ENCODE measurements around the gene MBD3L2B. TPM values are rescaled to one million over a fixed set of nuclear protein-coding genes. Genes with fewer than 3 reads are reported as not detected.
A peak's percentile ranks its signal among the peaks of the same experiment; 100 is the strongest.

The MBD3L2B gene
- total RNA-seq, 1 donor from 2014 or later: not detected

DNA sequence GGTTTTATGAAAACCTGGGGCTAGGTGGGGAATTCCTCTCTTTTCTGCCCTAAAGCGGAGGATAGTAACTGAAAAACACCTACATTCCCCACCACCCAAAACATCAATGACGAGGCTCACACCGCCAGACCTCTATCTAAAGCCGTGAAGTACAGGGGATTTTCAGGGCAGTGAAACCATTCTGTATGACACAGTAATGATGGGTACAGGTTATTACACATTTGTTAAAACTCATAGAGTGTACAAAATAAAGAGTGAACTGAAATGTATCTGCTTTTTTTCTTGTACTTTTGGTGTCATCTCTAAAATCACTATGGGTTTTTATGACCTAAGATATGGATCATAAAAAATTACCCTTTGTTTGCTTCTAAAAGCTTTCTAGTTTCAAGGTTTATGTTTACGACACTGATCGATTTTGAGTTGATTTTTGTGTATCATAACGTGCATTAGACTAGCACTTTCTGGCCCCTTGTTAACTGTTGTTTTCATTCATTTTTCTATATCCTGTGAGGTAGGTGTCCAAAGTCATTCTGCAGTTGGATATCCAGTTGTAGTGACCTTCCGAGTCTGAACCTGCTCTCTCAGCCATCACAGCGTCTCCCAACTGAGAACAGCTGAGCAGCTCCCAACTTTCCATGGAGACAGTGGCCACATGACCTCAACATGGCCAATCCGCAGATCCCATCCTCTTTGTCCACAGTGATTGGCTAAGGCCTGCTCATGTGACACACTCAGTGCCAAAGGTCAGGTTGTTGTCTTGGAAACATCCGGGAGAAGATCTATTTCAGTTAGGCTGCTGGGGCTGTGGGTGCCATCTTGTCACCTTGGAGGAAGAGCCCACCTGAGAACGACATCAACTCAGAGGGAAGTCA, 10.3 kb downstream of the MBD3L2B start:
- DNase-seq: no peak

DNA sequence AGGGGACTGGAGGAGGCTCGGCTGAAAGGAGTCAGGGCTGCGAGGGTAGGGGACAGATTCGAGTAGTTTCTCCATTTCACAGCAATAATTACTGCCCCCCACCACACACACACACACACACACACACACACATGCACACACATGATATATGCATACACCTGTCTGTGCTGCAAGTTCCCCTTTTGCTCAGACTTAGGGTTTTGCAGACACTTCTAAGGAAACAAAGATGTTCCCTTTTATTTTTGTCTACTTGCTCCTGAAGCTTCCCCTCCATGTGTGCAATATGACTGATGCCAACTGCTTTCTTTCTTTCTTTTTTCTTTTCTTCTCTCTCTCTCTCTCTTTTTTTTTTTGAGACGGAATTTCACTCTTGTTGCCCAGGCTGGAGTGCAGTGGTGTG, 13.4 kb downstream of the MBD3L2B start:
- DNase-seq: no peak

DNA sequence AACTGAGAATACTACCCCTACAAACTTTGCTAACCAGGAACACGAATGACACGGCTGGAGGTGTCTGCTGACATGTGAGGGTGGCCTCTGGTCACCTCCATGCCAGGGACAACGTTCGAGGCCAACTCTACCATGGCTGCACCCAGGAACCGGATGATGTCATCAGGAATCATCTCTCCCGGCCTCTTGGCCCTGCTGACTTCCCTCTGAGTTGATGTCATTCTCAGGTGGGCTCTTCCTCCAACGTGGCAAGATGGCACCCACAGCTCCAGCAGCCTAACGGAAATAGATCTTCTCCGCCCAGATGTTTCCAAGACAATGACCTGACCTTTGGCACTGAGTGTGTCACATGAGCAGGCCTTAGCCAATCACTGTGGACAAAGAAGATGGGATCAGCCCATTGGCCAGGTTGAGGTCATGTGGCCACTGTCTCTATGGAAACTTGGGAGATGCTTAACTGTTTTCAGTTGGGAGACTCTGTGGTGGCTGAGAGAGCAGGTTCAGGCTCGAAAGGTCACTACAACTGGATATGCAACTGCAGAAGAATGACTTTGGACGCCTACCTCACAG, 15.0 kb downstream of the MBD3L2B start:
- no peak for DNase-seq

DNA sequence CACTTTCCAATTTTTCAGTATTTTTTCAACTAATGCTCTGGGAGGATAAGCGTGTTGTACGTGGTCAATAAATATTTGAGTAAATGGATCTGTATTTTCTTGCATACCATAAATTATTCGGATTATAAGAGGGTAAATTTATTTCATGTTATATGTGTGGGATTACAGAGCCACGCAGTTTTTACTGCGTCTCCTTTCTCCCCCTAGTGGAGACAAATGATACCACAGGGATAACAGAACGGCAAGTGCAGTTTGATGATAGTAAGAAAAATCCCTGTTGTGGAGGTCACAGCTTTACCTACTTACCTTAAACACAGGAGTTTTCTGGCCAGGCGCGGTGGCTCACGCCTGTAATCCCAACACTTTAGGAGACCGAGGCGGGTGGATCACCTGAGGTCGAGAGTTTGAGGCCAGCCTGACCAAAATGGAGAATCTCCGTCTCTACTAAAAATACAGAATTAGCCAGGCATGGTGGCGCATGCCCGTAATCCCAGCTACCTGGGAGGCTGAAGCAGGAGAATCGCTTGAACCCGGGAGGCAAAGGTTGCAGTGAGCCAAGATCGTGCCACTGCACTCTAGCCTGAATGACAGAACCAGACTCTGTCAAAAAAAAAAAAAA, 16.8 kb downstream of the MBD3L2B start:
- DNase-seq: peak; percentile 80

DNA sequence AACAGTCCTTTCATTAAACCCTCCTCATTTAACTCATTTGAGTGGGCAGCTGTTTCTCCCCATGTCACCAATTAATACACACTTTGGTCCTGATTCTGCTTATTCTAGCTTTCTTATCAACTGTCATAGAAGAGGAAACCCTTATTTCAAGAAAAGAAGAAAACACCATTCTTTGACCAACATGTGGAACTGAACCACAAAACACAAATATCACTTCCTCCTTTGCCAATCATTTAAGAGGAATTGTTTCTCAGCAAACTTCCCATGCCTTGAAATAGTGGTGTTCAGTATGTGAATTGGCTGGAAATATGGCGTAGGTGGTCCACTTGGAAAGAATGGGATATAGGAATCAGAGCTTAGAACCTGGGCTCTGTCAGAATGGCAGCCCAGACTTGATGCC, 20.4 kb downstream of the MBD3L2B start:
- no peak for DNase-seq

DNA sequence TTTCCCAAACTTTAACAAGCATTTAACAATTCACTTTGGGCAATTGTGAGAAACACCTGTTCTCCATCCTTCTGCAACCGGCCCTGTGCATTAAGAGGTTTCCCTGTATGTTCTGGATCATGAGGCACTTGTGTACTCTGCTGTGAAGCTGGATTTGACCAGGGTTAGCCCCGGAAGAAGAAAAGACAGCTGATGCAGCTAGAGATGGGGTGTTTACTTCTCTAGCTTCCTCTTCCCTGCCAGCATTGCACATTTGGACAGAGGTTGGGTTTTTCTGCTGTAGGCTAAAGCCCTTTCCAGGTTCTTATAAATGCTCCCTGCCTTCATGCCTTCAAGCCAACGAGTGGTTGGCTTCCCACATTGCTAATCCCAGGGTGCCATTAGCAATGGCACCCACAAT, 20.9 kb downstream of the MBD3L2B start:
- no peak for DNase-seq

DNA sequence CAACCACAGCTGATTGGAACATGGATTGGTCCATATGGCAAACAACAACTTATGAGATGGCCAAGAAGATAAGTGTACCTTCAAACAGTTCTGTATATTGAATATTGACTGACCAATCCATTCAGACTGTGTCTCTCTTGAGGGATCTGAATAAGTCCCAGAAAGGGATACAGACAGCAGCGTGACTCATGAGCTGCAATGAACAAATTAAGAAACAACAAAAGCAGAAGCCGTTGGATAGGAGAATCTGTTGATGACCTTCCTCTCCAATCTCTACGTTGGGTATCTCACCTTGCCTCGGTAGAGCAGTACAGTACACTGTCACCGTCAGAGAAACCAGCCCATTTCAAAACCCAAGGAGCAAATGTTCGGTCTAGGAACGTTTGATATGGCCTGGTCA, 21.3 kb downstream of the MBD3L2B start:
- no peak for DNase-seq

DNA sequence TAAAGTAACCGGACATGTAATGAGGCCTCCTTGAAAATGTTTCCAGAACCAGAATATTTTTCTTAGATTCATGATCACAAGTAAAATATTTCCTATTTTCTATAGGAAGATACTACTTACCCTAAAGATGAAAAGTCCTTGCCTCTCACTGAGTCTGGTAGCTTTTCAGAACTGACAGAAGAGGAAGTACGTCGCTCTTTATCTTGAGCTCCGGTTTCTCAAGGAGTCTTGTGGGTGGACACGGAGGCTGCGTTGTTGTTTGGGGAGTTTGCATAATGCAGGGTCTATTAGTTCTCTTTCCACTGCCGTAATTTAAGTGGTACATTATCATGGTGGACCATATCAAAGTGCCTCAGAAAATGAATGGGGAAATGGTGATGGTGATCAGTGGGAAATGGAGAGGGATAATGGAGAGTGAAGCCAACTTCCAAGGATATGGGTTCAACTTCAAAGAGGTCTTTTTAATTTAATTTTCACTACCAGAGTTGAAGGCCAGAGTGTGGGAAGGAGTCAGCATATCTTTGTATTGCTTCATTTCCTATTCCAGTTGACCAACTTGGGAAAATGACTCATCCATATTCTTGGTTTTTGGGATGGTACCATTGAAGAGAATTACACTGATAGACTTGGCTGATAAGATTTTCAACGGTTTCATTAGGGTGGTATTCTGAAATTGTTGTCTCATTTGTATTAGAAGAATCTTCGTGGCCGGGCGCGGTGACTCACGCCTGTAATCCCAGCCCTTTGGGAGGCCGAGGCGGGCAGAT, 23.4 kb downstream of the MBD3L2B start:
- DNase-seq: no peak

DNA sequence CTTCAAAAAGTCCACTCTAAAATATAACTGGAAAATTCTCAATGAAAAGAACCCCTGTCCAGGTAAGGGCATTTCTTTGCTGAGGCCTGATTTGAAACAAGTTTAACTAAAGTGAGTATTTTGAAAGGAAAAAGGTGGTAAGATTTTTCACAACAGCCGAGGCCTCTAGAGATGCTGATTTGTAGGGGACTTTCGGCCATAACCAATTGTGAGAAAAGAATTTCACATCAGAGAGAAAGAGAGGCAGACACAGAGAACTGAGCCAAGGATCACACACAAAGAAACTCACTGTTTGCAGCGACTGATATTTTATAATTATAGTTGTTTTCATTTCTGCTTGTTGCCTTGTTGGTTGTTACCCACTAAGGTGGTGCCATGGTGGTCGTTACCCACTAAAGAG, 24.4 kb downstream of the MBD3L2B start:
- no peak for DNase-seq

DNA sequence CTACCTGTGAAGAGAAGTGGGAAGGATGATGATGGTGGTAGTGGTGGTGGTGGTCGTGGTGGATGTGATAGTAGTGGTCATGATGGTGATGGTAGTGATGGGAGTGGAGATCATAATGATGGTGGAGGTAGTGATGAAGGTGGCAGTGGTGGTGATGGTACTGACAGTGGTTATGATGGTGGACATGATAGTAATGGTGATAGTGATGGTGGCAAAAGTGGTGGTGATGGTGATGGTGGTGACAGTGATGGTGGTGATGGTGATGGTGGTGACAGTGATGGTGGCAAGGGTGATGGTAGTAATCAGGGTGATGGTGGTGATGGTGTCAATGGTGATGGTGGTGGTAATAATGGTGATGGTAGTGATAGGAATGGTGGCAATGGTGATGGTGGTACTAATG, 26.2 kb downstream of the MBD3L2B start:
- DNase-seq: no peak

DNA sequence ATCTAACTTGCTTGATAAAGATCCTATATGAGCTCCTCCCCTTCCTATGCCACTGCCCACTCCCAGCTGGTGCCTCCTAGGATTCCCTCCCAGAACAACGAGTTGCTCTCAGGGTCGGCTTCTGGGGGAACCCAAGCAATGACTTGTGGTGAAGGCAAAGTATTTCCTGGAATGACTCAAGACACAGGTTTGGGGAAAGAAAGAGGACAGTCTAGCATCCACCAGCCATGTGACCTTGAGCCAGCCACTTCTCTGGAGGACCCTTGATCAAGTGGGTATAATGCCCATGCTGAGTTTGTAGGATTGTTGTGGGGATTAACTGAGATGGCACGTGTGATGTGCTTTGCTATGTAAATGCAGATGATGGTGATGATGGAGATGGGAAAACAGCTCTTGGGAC, 33.0 kb downstream of the MBD3L2B start:
- DNase-seq: no peak

DNA sequence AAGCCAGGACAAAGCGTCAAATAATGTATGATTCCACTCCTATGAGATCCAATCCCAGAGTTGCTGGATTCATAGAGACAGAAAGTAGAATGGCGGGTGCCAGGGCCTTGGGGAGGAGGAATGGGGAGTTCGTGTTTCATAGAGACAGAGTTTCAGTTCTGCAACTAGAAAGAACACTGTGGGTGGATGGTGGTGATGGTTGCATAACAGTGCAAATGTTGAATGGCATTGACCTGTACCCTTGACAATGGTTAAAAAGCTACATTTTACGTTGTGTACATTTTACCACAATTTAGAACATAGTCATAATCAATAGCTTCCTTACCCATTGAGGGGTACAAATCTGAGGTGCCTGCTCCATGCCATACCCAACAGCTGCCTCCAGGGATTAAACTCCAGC, 33.4 kb downstream of the MBD3L2B start:
- DNase-seq: no peak

DNA sequence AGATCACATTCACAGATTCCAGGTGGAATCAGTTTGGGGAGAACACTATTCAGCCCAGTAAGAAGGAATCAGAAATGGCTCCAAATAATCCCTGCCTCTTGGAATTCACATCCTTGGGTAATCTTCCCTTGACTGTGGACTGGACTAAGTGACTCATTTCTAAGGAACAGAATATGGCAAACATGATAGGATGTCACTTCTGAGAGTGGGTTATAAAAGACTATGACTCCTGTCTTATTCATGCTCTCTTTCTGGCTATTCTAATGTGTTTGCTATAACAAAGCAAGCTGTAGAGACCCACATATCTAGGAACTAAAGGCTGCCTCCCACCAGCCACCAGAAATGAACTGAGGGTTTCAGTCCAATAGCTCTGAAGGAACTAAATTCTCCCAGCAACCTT, 37.8 kb downstream of the MBD3L2B start:
- no peak for DNase-seq

DNA sequence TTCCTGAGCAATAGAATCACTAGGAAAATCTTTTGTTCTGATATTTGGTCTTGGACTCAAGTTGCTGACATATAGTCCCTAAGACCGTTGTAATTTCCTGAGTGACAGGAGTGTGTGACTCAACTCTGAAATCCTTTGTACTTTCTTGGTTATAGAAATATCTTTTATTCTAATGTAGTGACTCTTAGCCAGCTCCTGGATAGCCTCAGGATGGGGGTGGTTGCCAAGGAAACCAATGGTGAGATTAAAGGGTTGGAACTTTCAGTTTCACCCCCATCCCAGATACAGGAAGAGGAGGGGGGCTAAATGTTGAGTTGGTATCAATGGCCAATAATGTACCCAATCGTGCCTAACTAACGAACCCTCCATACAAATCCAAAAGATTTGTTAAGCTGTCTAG, 41.8 kb downstream of the MBD3L2B start:
- peak; percentile 39 for DNase-seq

DNA sequence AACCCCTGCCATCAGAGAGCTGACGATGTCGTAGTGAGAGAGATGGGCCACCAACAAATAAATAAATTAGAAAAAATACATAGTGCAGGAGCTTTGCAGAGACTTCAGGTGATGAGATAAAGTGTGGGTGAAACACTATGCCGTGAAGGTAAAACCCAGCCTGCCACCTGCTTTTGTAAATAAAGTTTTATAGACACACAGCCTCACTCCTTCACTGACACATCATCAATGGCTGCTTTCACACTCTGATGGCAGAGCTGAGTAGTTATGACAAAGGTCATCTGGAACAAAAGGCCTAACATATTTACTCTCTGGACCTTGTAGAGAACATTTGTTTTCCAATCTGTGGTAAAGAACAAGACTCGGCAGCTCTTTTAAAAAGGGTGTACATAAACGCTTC, 45.0 kb downstream of the MBD3L2B start:
- no peak for DNase-seq

DNA sequence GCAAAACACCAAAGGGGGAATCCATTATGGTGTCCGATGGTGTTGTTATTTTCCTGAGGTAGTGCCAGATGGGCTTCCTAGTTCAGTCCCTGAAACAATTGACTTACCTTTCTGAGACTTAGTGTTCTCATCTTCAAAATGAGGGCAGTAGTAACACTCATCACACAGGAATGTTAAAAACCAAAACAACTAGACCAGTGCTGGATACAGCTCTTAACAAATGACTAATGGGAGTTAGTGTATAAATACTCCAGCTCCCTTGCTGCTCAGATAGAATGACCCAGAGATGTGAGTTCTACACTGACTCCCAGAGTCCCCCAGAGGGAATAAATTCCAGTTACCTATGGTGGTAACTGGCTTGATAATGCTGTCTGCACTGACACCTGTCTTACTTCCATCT, 49.9 kb downstream of the MBD3L2B start:
- DNase-seq: no peak

DNA sequence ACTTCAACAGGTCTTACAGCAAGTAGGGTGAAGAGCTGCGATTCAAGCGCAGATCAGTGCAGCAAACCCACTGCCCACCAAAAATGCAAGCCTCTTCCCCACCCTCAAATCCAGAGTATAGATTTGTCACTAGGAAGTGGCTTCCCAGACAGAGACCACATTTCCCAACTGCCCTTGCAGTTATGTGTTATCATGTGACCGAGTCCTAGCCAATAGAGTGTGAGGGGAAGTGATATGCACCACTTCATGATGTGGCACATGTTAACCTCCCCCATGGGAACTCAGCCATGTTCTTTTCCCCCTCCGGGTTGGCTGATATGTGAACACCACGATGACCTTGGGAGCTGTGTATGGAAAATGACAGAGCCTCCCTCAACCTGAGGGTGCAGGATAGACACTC, 50.8 kb downstream of the MBD3L2B start:
- no peak for DNase-seq

DNA sequence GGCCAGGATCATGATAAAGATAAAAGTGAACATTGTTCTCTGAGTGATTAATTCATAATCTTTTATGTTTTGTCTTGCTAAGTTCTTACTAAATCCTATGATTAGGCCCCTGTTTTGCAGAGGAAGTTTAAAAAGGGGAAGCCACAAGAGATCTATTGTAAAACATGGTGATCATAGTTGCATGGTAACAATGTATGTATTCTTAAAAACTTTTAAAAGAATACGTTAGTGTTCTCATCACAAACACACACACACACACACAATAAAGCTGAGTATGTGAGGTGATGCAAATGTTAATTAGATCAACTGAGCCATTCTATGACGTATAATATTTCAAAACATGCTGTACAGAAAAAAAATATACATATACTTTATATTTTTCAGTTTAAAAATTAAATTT, 51.2 kb downstream of the MBD3L2B start:
- DNase-seq: no peak

DNA sequence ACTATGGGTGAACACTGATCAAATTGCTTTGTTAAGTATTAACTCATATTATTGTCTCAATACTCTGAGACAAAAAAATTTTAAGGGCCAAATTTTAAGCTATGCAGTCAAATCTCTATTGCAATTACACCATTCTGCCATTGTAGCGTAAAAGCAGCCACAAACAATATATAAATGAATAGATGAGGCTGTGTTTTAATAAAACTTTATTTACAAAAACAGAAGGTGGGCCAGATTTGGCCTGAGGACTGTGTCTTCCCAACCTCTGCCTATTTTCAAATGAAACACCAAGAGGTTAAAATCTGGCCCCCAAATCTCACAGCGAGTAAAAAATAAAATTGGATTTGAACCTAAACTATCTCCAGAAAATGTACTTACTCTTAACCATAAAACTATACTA, 51.7 kb downstream of the MBD3L2B start:
- DNase-seq: no peak

Measured in dermis blood vessel endothelial cell (primary cell).